Measurements from ENCODE around the gene GPR84. TPM values are rescaled to one million over a fixed set of nuclear protein-coding genes. Genes with fewer than 3 reads are reported as not detected.

GPR84 gene
- total and polyA plus RNA-seq, 2 of the 8 experiments (the other 6 are each of a cell fraction or from before 2014, with no cell fraction given): 0.09 TPM; not detected in 1

DNA sequence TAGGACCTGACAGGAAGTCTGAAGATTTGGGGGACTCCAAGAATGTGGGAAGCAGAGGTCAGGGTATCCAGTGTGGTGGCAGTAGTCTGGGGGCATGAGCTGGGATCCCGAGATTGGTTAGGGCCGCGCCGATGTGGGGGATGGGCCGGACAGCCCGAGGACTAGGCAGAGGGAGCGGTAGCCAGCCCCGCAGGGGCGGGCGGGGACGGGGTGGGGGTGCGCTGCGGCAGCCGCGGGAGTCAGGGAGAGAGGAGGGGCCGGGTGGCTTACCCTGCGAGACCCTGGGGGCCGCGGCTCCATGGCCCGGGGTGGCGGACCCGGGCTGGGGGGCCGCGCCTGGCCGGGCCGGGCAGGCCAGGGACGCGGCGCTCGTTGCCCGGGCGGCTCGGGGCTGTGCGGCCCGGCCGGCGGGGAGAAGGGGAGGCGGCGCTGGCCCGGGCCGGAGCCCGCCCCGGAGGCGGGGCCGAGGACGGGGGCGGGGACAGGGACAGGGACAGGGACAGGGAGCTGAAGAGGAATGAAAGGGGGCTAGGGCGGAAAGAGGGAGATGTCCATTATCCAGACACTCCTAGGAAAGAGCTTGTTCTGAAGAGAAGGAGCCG is 14.6 kb upstream of the GPR84 start:
- FAIRE-seq (no peak), DNase-seq (ENCODE audit: low read depth in 1 of 2, low spot score in 2 of 2) (peak in 1 of 2 experiments; percentile 89)
- Histone ChIP-seq H3K27me3 (replicated peaks in 1 of 4; ENCODE audit: control insufficient read depth in 3 of 4, extremely low read depth in 1 of 4, insufficient read depth in 3 of 4, low read length in 3 of 4) (peaks cover 0 to 3% (median 1%) of the 10 kb centered on the region in 4 experiments; a peak in 2 of 7 replicates), H4K5ac (ENCODE audit: insufficient read length, low read depth, low read length) (no peak overlapping the region), H3K9me3 (ENCODE audit: insufficient read depth in 2 of 2, low read depth in 1 of 2, low read length in 1 of 2) (no peaks in the 10 kb centered on the region), H4K8ac (ENCODE audit: extremely low read depth, insufficient read depth, low read length) (no peak overlapping the region), H3K4ac (replicated peaks; ENCODE audit: insufficient read length, low read depth, low read length) (no peak overlapping the region), H3K18ac (ENCODE audit: extremely low read depth, low read length) (no peak overlapping the region), H4K91ac (replicated peaks; ENCODE audit: insufficient read length, low read length) (no peak overlapping the region), H3K14ac (ENCODE audit: insufficient read length) (no peak overlapping the region), H2BK15ac (ENCODE audit: low read length) (no peak overlapping the region), H3K27ac (ENCODE audit: low read depth, low read length) (no peak overlapping the region), H3K4me2 (ENCODE audit: insufficient read depth in 1 of 2, low read depth in 2 of 2, low read length in 2 of 2) (peak overlapping the region; percentile 1 to 84), H3K23me2 (ENCODE audit: low read depth, low read length) (peaks cover 2% of the 10 kb centered on the region; the same call in 1 of the 2 replicates), H3K4me1 (replicated peaks in 1 of 4; ENCODE audit: control insufficient read depth in 3 of 4, insufficient read depth in 4 of 4, low read length in 3 of 4) (peaks cover 0 to 11% (median 7%) of the 10 kb centered on the region in 4 experiments; a peak in 5 of 7 replicates), H3K56ac (replicated peaks; ENCODE audit: insufficient read length, low read depth, low read length) (no peak overlapping the region), H3K36me3 (ENCODE audit: control insufficient read depth in 2 of 4, insufficient read depth in 4 of 4, low read length in 3 of 4) (peaks cover 0 to 10% (median 7%) of the 10 kb centered on the region in 4 experiments; a peak in 4 of 8 replicates), H2BK12ac (ENCODE audit: low read depth, low read length) (no peak overlapping the region), H3K23ac (ENCODE audit: insufficient read length) (no peak overlapping the region), H3K79me1 (ENCODE audit: low read depth, low read length) (0 out of 2 replicates have a peak, but pooled peaks cover 2% of the 10 kb centered on the region), H3K4me3 (ENCODE audit: extremely low read depth in 1 of 4, insufficient read depth in 2 of 4, low read depth in 3 of 4, low read length in 4 of 4) (peak overlapping the region; percentile 30 to 54 (median 38)), H3K9ac (replicated peaks in 1 of 4; ENCODE audit: extremely low read depth in 1 of 4, low read depth in 3 of 4, low read length in 3 of 4) (peak overlapping the region in 1 of 4 experiments; percentile 41; a peak in 2 of 7 replicates), H2AFZ (ENCODE audit: low read length) (no peak overlapping the region), H2BK20ac (ENCODE audit: low read length) (no peak overlapping the region), H2BK5ac (ENCODE audit: low read depth, low read length) (no peak overlapping the region), H4K20me1 (replicated peaks in 1 of 2; ENCODE audit: control insufficient read depth in 1 of 2, insufficient read depth in 2 of 2, low read length in 2 of 2) (peaks cover 10 to 11% of the 10 kb centered on the region in 2 experiments), H2AK5ac (ENCODE audit: low read depth, low read length) (no peak overlapping the region), H3K79me2 (ENCODE audit: control insufficient read depth in 1 of 2, insufficient read depth in 2 of 2, low read length in 2 of 2) (no peaks in the 10 kb centered on the region), H2BK120ac (replicated peaks; ENCODE audit: low read depth, low read length) (no peak overlapping the region)
- 10% methylated on average over 5 of the region's 49 CpGs; no CpG with 5 or more reads in 1 of the 2 experiments for WGBS, 2 experiments (ENCODE audit: extremely low coverage in 1 of 2, insufficient coverage in 1 of 2, insufficient read length in 1 of 2, insufficient replicate concordance in 2 of 2, low coverage in 1 of 2, low lambda C conversion rate in 2 of 2, missing lambda C conversion rate in 1 of 2)
- ChIA-PET POLR2A (ENCODE audit: partially characterized antibody) (interaction anchor here (1.1 to 2.4 kb wide), 11 partner anchors 9 to 164 kb away, joined by 3 to 14 read pairs (median 7); partner anchors contain the start of genes CBX5 and HNRNPA1), CTCF (ENCODE audit: partially characterized antibody) (interaction anchor here (0.7 to 10.5 kb wide), 44 partner anchors 7 to 417 kb away, joined by 3 to 168 read pairs (median 8); partner anchors contain the start of gene NFE2)
- TF ChIP-seq, protein P1, sequence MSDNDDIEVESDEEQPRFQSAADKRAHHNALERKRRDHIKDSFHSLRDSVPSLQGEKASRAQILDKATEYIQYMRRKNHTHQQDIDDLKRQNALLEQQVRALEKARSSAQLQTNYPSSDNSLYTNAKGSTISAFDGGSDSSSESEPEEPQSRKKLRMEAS (IDR thresholded peaks at IDR 0.05): no peak
- peak; percentile 43 for TF ChIP-seq KDM4A (IDR thresholded peaks at IDR 0.05; ENCODE audit: low read depth, low read length, severe bottlenecking)

Measured in H1 (cell line).